BJ (cell line): Measurements from ENCODE around the gene C20orf96. TPM values are rescaled to one million over a fixed set of nuclear protein-coding genes. Genes with fewer than 3 reads are reported as not detected.

Experiments used
- CTCF ChIA-PET: fragments of 350-600 bp; formaldehyde crosslinking; extraction: SDS; loops from one replicate; lab custom pipeline; 2021; ENCODE audit warnings: antibody characterized with exemption, inconsistent platforms; lab: Yijun Ruan, JAX
- POLR2A ChIA-PET: fragments of 300-600 bp; sonication (Branson Sonifier 250); formaldehyde crosslinking; extraction: SDS; loops from one replicate; lab custom pipeline; 2021; ENCODE audit warnings: antibody characterized with exemption; lab: Charles Lee
- DNase-seq: peaks from one replicate; pipeline ENCODE4 v3.0.0-alpha.2; 2011; ENCODE audit warnings: low read depth
- H3K27me3 ChIP-seq: 2 replicates; pipeline ENCODE4 v1.6.0; 2011; ENCODE audit warnings: low read length; ENCODE audit not compliant: control insufficient read depth, insufficient read depth
- H3K36me3 ChIP-seq: 2 replicates; pipeline ENCODE4 v1.5.1; 2011; ENCODE audit warnings: low read length; ENCODE audit not compliant: control insufficient read depth, insufficient read depth
- H3K4me3 ChIP-seq: 2 replicates; pipeline ENCODE4 v1.5.1; 2011; ENCODE audit warnings: low read depth, mild to moderate bottlenecking, control low read depth, low read length
- CTCF ChIP-seq: IDR thresholded peaks from 2 replicates; pipeline ENCODE4 v1.5.1; 2011; ENCODE audit warnings: low read depth, mild to moderate bottlenecking, control low read depth, inconsistent platforms, low read length, moderate library complexity; ENCODE audit not compliant: insufficient read depth
- polyA plus RNA-seq: library from polyadenylated mRNA; depleted of rRNA; stranded (reverse); fragments of >200 nt; gene quantifications from 2 replicates; pipeline ENCODE4 v1.2.3, GENCODE V29; 2011

C20orf96 gene
- polyA plus RNA-seq, 1 experiment, result 5.5 TPM

GRCh38 chr20:325889-326644, 35.5 kb upstream of the C20orf96 start:
- POLR2A ChIA-PET, result no interaction called here
- peak overlapping the region; percentile 85 for H3K4me3 ChIP-seq
- peaks cover 3% of the 10 kb centered on the region; the same call in 1 of the 2 replicates for H3K36me3 ChIP-seq
- no peak for TF ChIP-seq CTCF
- DNase-seq, result no peak
- CTCF ChIA-PET, result interaction anchor here (0.8 to 1.4 kb wide), 3 partner anchors 15 to 59 kb away, joined by 3 to 4 read pairs (median 4); no protein-coding TSS in a partner anchor
- H3K27me3 ChIP-seq, result no peaks in the 10 kb centered on the region

- CTCF ChIA-PET, result interaction anchor here (0.8 to 1.4 kb wide), 5 partner anchors 14 to 59 kb away, joined by 3 to 4 read pairs (median 3); no protein-coding TSS in a partner anchor
- no peak for TF ChIP-seq CTCF
- Histone ChIP-seq H3K27me3 (no peaks in the 10 kb centered on the region), H3K36me3 (peaks cover 1% of the 10 kb centered on the region; the same call in 1 of the 2 replicates), H3K4me3 (peak within 1 kb of the TSS; percentile 85)
- peak; percentile 62 for DNase-seq
- POLR2A ChIA-PET, result interaction anchor here (0.7 kb wide), 1 partner anchor 15 kb away, joined by 4 read pairs; no protein-coding TSS in a partner anchor
These were observed 34.7 kb upstream of the C20orf96 start, which contains the start of gene SOX12 for GRCh38 chr20:325045-325888. Gene SOX12 (plus strand): TSS chr20:325552. CDS start chr20:325925, 373 bp downstream.

GRCh38 chr20:324177-325044, 33.9 kb upstream of the C20orf96 start:
- DNase-seq, result no peak
- H3K4me3 ChIP-seq, result peak overlapping the region; percentile 85
- no peaks in the 10 kb centered on the region for H3K27me3 ChIP-seq
- CTCF ChIA-PET, result interaction anchor here (0.8 to 1.8 kb wide), 5 partner anchors 10 to 58 kb away, joined by 3 to 4 read pairs (median 3); no protein-coding TSS in a partner anchor
- peaks cover 2% of the 10 kb centered on the region for H3K36me3 ChIP-seq
- POLR2A ChIA-PET, result interaction anchor here (0.7 kb wide), 1 partner anchor 14 kb away, joined by 4 read pairs; no protein-coding TSS in a partner anchor
- TF ChIP-seq CTCF, result peak; percentile 49

GRCh38 chr20:316316-317068, 25.9 kb upstream of the C20orf96 start:
- POLR2A ChIA-PET, result no interaction called here
- H3K4me3 ChIP-seq, result no peak overlapping the region
- DNase-seq, result peak; percentile 66
- no peaks in the 10 kb centered on the region for H3K27me3 ChIP-seq
- CTCF ChIA-PET, result no interaction called here
- no peak for TF ChIP-seq CTCF
- peaks cover 1% of the 10 kb centered on the region; the same call in 1 of the 2 replicates for H3K36me3 ChIP-seq
